ENCODE measurements around the gene NOP53.
A peak's percentile ranks its signal among the peaks of the same experiment; 100 is the strongest.
"Not testable (repeated sequence)": the region's sequence is repeated elsewhere in the genome, so short reads cannot be mapped to it uniquely, and the experiment has no call there.

The NOP53 gene

GRCh38 chr19:47778049-47778953 is 33.0 kb downstream of the NOP53 start, which contains the start of gene SELENOW:
Gene SELENOW (plus strand): TSS chr19:47778703. CDS start chr19:47778786, 83 bp downstream.
- peak; percentile 93 for DNase-seq (ENCODE audit: low spot score)
- TF ChIP-seq CTCF (IDR thresholded peaks at IDR 0.05; ENCODE audit: extremely low read depth, missing control alignments) = no peak

GRCh38 chr19:47778954-47779351 is 33.6 kb downstream of the NOP53 start:
- no peak for TF ChIP-seq CTCF (IDR thresholded peaks at IDR 0.05; ENCODE audit: extremely low read depth, missing control alignments)
- DNase-seq (ENCODE audit: low spot score) = no peak

- TF ChIP-seq CTCF (IDR thresholded peaks at IDR 0.05; ENCODE audit: extremely low read depth, missing control alignments) = no peak
- no peak for DNase-seq (ENCODE audit: low spot score)
Measured at GRCh38 chr19:47779524-47780214, 34.3 kb downstream of the NOP53 start.

GRCh38 chr19:47780215-47780551 is 34.8 kb downstream of the NOP53 start:
- no peak for TF ChIP-seq CTCF (IDR thresholded peaks at IDR 0.05; ENCODE audit: extremely low read depth, missing control alignments)
- no peak for DNase-seq (ENCODE audit: low spot score)

GRCh38 chr19:47781590-47782262 is 36.4 kb downstream of the NOP53 start:
- TF ChIP-seq CTCF (IDR thresholded peaks at IDR 0.05; ENCODE audit: extremely low read depth, missing control alignments) = no peak
- DNase-seq (ENCODE audit: low spot score) = no peak

- no peak for TF ChIP-seq CTCF (IDR thresholded peaks at IDR 0.05; ENCODE audit: extremely low read depth, missing control alignments)
- no peak for DNase-seq (ENCODE audit: low spot score)
Measured at GRCh38 chr19:47786566-47786965, 41.2 kb downstream of the NOP53 start.

- DNase-seq (ENCODE audit: low spot score) = not testable (repeated sequence)
Measured at GRCh38 chr19:47787307-47787706, 42.0 kb downstream of the NOP53 start.

- DNase-seq (ENCODE audit: low spot score) = not testable (repeated sequence)
Measured at GRCh38 chr19:47789811-47790210, 44.5 kb downstream of the NOP53 start.

All from GM20000 (cell line).